ENCODE measurements around the gene ADAMTS12.

Gene ADAMTS12

DNA sequence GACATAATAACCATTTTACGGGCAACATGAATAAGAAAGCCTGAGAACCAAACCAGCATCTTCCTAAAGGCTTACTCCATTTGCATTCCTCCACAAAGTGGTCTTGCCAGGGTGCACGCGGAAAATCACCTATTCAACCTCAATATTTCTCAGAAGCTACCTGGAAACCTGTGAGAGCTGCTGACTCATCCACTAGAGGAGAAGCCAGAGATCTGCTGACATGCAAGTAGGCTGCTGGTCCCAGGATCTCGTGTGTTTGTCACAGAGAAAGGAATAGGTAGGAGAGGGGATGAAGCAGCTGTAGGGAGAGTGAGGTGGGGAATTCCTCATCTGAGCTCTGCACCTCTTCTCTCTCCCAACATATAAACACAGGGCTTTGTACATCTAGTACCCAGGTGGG, 138.1 kb downstream of the ADAMTS12 start:
- no peaks in the 10 kb centered on the region for H3K9me3 ChIP-seq (ENCODE audit: control insufficient read depth, low read length)
- no peaks in the 10 kb centered on the region for H3K4me1 ChIP-seq (ENCODE audit: control insufficient read depth, insufficient read depth, low read length)
- H3K9ac ChIP-seq (ENCODE audit: low read length), result no peak overlapping the region
- H3K27me3 ChIP-seq (replicated peaks; ENCODE audit: control insufficient read depth, insufficient read depth, low read length), result no peaks in the 10 kb centered on the region
- H3K36me3 ChIP-seq (ENCODE audit: control insufficient read depth, insufficient read depth, low read length, severe bottlenecking), result no peaks in the 10 kb centered on the region
- H3K4me3 ChIP-seq (ENCODE audit: low read length), result no peak overlapping the region
- DNase-seq (ENCODE audit: low read depth), result no peak

DNA sequence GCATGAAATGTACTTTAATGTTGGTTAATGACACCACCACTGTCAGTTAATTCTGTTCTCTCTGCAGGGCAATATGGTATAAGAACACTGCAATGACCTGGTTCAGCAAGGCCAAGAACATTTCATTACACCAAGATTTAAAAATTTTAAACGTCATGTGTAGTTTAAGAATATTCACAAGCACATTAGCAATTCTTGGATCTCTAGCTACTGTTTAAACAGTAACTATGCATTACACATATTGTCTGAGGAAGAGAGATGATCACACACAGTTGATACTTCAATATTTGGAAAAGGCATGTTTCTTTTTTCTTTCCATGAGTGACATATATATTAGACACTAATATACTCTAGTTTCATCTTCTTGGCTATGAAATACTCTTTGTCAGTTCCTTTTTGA, 143.0 kb downstream of the ADAMTS12 start:
- no peak for DNase-seq (ENCODE audit: low read depth)
- Histone ChIP-seq H3K36me3 (ENCODE audit: control insufficient read depth, insufficient read depth, low read length, severe bottlenecking) (peaks cover 4% of the 10 kb centered on the region), H3K4me3 (ENCODE audit: low read length) (no peak overlapping the region), H3K9me3 (ENCODE audit: control insufficient read depth, low read length) (no peaks in the 10 kb centered on the region), H3K4me1 (ENCODE audit: control insufficient read depth, insufficient read depth, low read length) (no peaks in the 10 kb centered on the region), H3K9ac (ENCODE audit: low read length) (no peak overlapping the region), H3K27me3 (replicated peaks; ENCODE audit: control insufficient read depth, insufficient read depth, low read length) (no peaks in the 10 kb centered on the region)

DNA sequence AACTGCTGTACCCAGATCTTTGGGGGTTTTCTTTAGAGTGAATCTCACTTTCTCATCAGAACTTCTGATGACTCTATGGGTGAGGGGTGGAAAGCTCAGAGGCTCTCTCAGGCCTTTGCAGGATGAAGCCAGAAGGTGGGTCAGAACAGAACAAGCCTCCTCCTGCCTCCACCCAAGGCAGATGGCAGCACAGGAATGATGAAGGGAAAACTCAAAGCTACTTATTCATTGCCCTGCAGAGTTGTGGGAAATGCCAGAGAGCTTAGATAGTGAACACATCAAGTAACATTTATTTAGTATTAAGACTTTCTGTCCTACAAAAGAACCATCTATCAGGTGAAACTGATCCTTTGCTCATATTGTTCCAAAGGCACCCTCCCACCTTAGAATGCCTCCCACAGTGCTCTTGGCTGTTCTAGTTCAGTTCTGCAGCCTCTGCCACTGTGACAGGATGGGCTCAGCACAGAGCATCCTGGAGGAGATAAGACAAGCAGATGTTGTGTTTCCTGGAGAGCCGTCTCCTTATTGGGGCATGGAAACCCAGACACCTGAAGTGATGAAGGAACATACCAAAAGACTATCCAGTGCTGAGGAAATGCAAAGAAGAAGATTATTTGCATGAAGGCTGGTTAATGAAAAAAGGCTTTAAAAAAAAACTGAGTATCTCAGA, 146.6 kb downstream of the ADAMTS12 start:
- DNase-seq (ENCODE audit: low read depth), result no peak
- no peak overlapping the region for H3K9ac ChIP-seq (ENCODE audit: low read length)
- H3K4me3 ChIP-seq (ENCODE audit: low read length), result no peak overlapping the region
- no peaks in the 10 kb centered on the region for H3K27me3 ChIP-seq (replicated peaks; ENCODE audit: control insufficient read depth, insufficient read depth, low read length)
- no peaks in the 10 kb centered on the region for H3K4me1 ChIP-seq (ENCODE audit: control insufficient read depth, insufficient read depth, low read length)
- peaks cover 4% of the 10 kb centered on the region for H3K36me3 ChIP-seq (ENCODE audit: control insufficient read depth, insufficient read depth, low read length, severe bottlenecking)
- no peaks in the 10 kb centered on the region for H3K9me3 ChIP-seq (ENCODE audit: control insufficient read depth, low read length)

DNA sequence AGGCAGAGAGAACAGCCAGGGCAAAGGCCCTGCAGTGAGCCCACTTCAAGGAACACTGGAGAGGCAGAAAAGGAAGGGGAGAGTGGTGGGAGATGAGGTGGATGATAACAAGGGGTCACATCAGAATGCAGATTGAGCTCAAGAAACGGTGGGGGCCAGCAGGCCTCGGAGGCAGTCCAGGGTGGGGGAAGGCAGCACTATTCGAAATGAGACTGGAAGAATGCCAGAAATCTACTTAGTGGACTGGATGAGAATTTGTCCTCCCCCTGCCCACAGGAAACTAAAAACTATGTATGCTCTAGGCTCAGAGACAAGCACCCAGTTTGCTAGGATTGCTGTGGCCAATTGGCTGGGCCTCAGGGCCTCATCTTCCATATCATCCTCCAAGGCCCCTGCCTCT, 148.7 kb downstream of the ADAMTS12 start:
- H3K4me1 ChIP-seq (ENCODE audit: control insufficient read depth, insufficient read depth, low read length), result no peaks in the 10 kb centered on the region
- DNase-seq (ENCODE audit: low read depth), result no peak
- H3K9ac ChIP-seq (ENCODE audit: low read length), result no peak overlapping the region
- H3K36me3 ChIP-seq (ENCODE audit: control insufficient read depth, insufficient read depth, low read length, severe bottlenecking), result peaks cover 10% of the 10 kb centered on the region
- H3K9me3 ChIP-seq (ENCODE audit: control insufficient read depth, low read length), result no peaks in the 10 kb centered on the region
- H3K27me3 ChIP-seq (replicated peaks; ENCODE audit: control insufficient read depth, insufficient read depth, low read length), result no peaks in the 10 kb centered on the region
- H3K4me3 ChIP-seq (ENCODE audit: low read length), result no peak overlapping the region

DNA sequence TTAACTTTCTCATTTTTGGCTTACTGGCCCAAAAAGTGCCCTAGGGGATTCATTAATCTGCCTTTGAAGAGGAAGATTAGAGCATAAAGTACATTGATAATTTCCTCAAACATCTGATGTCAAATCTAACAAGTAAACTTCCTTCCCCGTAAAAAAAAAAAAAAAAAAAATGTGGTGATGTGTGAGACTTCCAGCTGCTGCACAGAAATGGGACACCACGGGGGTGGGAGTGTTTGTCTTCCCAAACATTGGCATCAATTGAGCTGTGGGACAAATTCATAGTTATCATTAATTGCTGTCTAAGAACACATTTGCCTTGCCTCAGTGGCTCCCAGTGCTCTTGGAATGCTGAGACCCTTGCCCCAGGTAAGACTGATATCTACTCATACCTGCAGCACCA, 149.6 kb downstream of the ADAMTS12 start:
- H3K9ac ChIP-seq (ENCODE audit: low read length), result no peak overlapping the region
- no peak overlapping the region for H3K4me3 ChIP-seq (ENCODE audit: low read length)
- no peaks in the 10 kb centered on the region for H3K27me3 ChIP-seq (replicated peaks; ENCODE audit: control insufficient read depth, insufficient read depth, low read length)
- peaks cover 7% of the 10 kb centered on the region for H3K4me1 ChIP-seq (ENCODE audit: control insufficient read depth, insufficient read depth, low read length)
- H3K36me3 ChIP-seq (ENCODE audit: control insufficient read depth, insufficient read depth, low read length, severe bottlenecking), result peaks cover 10% of the 10 kb centered on the region
- no peak for DNase-seq (ENCODE audit: low read depth)
- H3K9me3 ChIP-seq (ENCODE audit: control insufficient read depth, low read length), result no peaks in the 10 kb centered on the region

DNA sequence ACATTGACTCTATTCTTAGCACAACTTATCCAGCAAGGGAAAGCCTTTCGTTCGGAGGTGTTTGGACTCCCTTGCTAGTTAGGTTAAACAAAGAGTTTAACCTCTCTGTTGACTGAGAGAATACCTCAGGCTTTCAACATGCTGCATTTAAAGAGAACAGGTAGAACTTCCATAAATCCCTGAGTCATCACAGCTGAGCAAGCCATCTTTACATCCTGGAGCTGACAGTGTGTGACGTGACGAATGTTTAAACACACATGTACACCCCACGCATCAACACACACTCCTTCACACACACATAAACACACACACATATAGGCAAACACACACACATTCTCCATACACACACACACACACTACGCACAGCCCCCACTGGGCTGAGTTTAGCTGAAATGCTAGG, 152.8 kb downstream of the ADAMTS12 start:
- H3K4me3 ChIP-seq (ENCODE audit: low read length), result no peak overlapping the region
- no peak overlapping the region for H3K9ac ChIP-seq (ENCODE audit: low read length)
- H3K4me1 ChIP-seq (ENCODE audit: control insufficient read depth, insufficient read depth, low read length), result peaks cover 26% of the 10 kb centered on the region
- DNase-seq (ENCODE audit: low read depth), result no peak
- H3K36me3 ChIP-seq (ENCODE audit: control insufficient read depth, insufficient read depth, low read length, severe bottlenecking), result peaks cover 6% of the 10 kb centered on the region
- H3K9me3 ChIP-seq (ENCODE audit: control insufficient read depth, low read length), result no peaks in the 10 kb centered on the region
- H3K27me3 ChIP-seq (replicated peaks; ENCODE audit: control insufficient read depth, insufficient read depth, low read length), result no peaks in the 10 kb centered on the region

DNA sequence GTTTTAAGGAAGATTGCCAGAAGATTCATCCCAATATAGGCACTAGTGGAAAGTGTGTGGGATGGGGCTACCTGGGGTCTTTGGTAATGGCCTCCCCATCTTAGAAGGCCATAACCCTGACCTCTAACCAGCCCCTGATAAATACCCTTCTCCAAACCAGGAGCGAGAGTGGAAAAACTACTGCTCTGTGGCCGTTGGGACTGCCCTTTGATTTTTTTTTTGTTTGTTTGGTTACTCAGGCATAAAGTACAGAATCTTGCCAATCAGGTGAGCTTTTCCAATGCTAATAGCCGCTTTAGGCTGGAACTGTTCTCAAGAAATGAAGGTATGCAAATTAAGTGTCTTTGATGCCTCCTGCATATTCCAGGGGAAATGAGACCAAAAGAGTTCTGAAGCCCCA, 153.7 kb downstream of the ADAMTS12 start:
- no peak for DNase-seq (ENCODE audit: low read depth)
- Histone ChIP-seq H3K36me3 (ENCODE audit: control insufficient read depth, insufficient read depth, low read length, severe bottlenecking) (peaks cover 6% of the 10 kb centered on the region), H3K9ac (ENCODE audit: low read length) (no peak overlapping the region), H3K4me3 (ENCODE audit: low read length) (no peak overlapping the region), H3K9me3 (ENCODE audit: control insufficient read depth, low read length) (no peaks in the 10 kb centered on the region), H3K4me1 (ENCODE audit: control insufficient read depth, insufficient read depth, low read length) (peaks cover 29% of the 10 kb centered on the region), H3K27me3 (replicated peaks; ENCODE audit: control insufficient read depth, insufficient read depth, low read length) (no peaks in the 10 kb centered on the region)

DNA sequence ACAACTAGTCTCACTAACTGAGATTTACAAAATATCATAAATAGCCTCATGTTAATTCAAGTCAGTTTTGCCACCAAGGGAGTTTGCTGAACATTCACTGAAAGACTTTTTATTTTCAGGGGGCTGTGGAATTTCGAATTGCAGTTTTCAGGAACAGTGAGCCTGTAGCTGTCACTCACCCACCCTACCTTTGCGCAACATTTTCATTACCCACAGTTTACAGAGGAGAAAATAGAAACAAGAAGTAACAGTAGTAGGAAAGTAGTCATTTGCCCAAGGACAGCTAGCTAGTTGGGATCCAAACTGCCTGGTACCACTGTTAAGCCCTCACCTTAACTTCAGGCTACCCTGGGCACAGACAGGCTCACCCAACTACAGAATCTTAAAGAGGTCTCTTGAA, 154.1 kb downstream of the ADAMTS12 start:
- H3K4me1 ChIP-seq (ENCODE audit: control insufficient read depth, insufficient read depth, low read length), result peaks cover 29% of the 10 kb centered on the region
- DNase-seq (ENCODE audit: low read depth), result no peak
- no peak overlapping the region for H3K4me3 ChIP-seq (ENCODE audit: low read length)
- no peaks in the 10 kb centered on the region for H3K27me3 ChIP-seq (replicated peaks; ENCODE audit: control insufficient read depth, insufficient read depth, low read length)
- no peak overlapping the region for H3K9ac ChIP-seq (ENCODE audit: low read length)
- H3K36me3 ChIP-seq (ENCODE audit: control insufficient read depth, insufficient read depth, low read length, severe bottlenecking), result peaks cover 6% of the 10 kb centered on the region
- H3K9me3 ChIP-seq (ENCODE audit: control insufficient read depth, low read length), result no peaks in the 10 kb centered on the region

DNA sequence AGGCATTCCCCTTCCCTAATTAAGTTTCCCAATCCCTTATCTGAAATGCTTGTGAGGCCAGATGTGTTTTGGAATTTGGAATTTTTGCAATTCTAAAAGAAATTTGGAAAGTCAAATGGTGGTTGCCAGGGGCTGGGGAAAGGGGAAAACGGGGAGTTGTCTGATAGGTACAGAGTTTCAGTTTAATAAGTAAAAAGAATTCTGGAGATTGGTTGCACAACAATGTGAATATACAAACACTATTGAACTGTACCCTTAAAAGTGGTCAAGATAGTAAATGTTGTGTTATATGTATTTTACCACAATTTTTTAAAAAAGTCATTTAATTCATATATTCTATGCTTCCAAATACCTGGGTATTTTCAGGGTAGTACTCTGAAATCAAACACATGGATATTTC, 154.5 kb downstream of the ADAMTS12 start:
- peaks cover 6% of the 10 kb centered on the region for H3K36me3 ChIP-seq (ENCODE audit: control insufficient read depth, insufficient read depth, low read length, severe bottlenecking)
- H3K4me1 ChIP-seq (ENCODE audit: control insufficient read depth, insufficient read depth, low read length), result peaks cover 29% of the 10 kb centered on the region
- H3K4me3 ChIP-seq (ENCODE audit: low read length), result no peak overlapping the region
- no peaks in the 10 kb centered on the region for H3K9me3 ChIP-seq (ENCODE audit: control insufficient read depth, low read length)
- H3K9ac ChIP-seq (ENCODE audit: low read length), result no peak overlapping the region
- no peak for DNase-seq (ENCODE audit: low read depth)
- H3K27me3 ChIP-seq (replicated peaks; ENCODE audit: control insufficient read depth, insufficient read depth, low read length), result no peaks in the 10 kb centered on the region

DNA sequence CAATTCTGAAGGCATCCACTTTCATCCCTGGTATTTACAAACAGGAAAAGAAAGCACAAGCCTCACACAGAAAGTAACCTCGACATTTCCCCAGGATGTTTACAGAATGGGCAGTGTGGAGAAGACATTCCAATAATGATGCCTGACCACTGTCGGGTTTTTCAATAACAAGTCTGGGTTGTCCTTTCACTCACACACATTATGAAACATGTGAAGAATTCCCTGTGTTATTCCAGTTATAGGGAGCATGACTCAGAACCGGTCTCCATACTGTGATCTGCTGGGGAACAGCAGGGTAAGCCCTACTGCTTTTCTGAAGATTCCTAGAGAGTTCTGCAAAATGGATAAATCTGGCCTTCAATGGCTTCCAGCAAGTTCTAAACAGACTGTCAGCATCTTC, 155.3 kb downstream of the ADAMTS12 start:
- H3K9me3 ChIP-seq (ENCODE audit: control insufficient read depth, low read length), result no peaks in the 10 kb centered on the region
- no peak overlapping the region for H3K9ac ChIP-seq (ENCODE audit: low read length)
- peak; percentile 86 for DNase-seq (ENCODE audit: low read depth)
- peaks cover 6% of the 10 kb centered on the region for H3K36me3 ChIP-seq (ENCODE audit: control insufficient read depth, insufficient read depth, low read length, severe bottlenecking)
- no peaks in the 10 kb centered on the region for H3K27me3 ChIP-seq (replicated peaks; ENCODE audit: control insufficient read depth, insufficient read depth, low read length)
- H3K4me1 ChIP-seq (ENCODE audit: control insufficient read depth, insufficient read depth, low read length), result peaks cover 29% of the 10 kb centered on the region
- no peak overlapping the region for H3K4me3 ChIP-seq (ENCODE audit: low read length)

DNA sequence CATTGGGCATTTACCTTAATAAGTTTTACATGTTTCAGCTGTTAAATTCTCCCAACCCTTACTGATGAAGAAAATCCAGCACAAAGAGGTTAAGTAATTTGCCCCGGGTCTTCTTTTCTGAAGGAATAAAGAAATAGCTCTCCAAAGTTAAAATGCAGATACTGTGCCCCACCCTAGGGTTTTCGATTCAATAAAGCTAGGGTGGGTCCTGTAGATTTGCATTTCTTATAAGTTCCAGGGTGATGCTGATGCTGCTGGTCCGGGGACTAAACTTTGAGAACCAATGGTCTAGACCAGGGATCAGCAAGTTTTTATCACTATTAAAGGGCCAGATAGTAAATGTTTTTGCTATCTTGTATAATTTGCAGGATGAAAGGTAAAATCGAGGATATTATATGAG, 156.7 kb downstream of the ADAMTS12 start:
- no peaks in the 10 kb centered on the region for H3K27me3 ChIP-seq (replicated peaks; ENCODE audit: control insufficient read depth, insufficient read depth, low read length)
- no peaks in the 10 kb centered on the region for H3K9me3 ChIP-seq (ENCODE audit: control insufficient read depth, low read length)
- H3K4me1 ChIP-seq (ENCODE audit: control insufficient read depth, insufficient read depth, low read length), result peaks cover 29% of the 10 kb centered on the region
- H3K36me3 ChIP-seq (ENCODE audit: control insufficient read depth, insufficient read depth, low read length, severe bottlenecking), result peaks cover 6% of the 10 kb centered on the region
- DNase-seq (ENCODE audit: low read depth), result no peak
- no peak overlapping the region for H3K4me3 ChIP-seq (ENCODE audit: low read length)
- H3K9ac ChIP-seq (ENCODE audit: low read length), result no peak overlapping the region

DNA sequence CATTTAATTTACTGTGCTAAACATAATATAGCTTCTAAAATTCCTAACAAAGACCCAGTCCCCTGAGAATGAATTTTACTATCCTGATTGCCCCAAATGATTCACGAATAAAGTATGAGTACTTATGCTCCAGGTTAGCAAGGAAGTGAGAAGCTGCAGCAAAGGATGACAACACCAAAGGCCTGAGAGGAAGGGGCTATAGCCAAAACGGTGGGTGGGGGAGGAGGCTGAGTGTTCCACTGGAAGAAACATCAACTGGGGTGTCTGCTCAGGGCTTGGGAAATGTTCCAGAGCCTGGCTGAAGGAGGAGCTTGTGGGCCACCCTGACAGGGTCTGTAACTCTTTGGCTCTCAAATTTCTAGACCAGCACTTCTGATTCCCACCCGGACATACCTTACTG, 157.3 kb downstream of the ADAMTS12 start:
- Histone ChIP-seq H3K4me1 (ENCODE audit: control insufficient read depth, insufficient read depth, low read length) (peaks cover 29% of the 10 kb centered on the region), H3K9me3 (ENCODE audit: control insufficient read depth, low read length) (no peaks in the 10 kb centered on the region), H3K36me3 (ENCODE audit: control insufficient read depth, insufficient read depth, low read length, severe bottlenecking) (peaks cover 6% of the 10 kb centered on the region), H3K27me3 (replicated peaks; ENCODE audit: control insufficient read depth, insufficient read depth, low read length) (no peaks in the 10 kb centered on the region), H3K4me3 (ENCODE audit: low read length) (no peak overlapping the region), H3K9ac (ENCODE audit: low read length) (no peak overlapping the region)
- DNase-seq (ENCODE audit: low read depth), result peak; percentile 33

Data from adipocyte (in vitro differentiated cells).